ENCODE measurements around the gene MAP1A.

MAP1A gene

DNA sequence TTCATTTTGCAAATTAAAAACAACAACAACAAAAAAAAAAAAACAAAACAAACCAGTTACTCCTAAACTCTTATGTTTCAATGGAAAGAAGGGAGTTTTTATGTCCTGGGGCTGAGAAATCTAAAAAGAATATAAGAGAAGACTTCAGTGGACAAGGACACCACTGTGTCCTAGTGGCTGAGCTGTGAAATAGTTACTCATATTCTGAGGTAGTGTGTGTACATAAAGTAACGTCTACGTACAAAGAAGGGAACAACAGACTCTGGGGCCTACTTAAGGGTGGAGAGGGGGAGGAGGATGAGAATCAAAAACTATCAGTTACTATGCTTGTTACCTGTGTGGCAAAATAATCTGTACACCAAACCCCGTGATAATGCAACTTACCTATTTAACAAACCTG is 18.4 kb upstream of the MAP1A start:
- Histone ChIP-seq H3K9me2 (replicated peaks; ENCODE audit: control insufficient read depth, low read length) (no peaks in the 10 kb centered on the region), H3K9me3 (ENCODE audit: control insufficient read depth, insufficient read depth, low read length) (no peaks in the 10 kb centered on the region), H3F3A (ENCODE audit: control insufficient read depth, insufficient read depth) (no peaks in the 10 kb centered on the region), H4K20me1 (ENCODE audit: control insufficient read depth, insufficient read depth, low read depth, low read length) (no peaks in the 10 kb centered on the region), H3K4me2 (ENCODE audit: low read length) (no peak overlapping the region), H3K36me3 (ENCODE audit: control insufficient read depth, low read length) (no peaks in the 10 kb centered on the region), H3K4me3 (ENCODE audit: low read length) (no peak overlapping the region), H3K79me2 (ENCODE audit: control insufficient read depth, low read length) (no peaks in the 10 kb centered on the region), H3K27ac (ENCODE audit: low read depth, low read length) (no peak overlapping the region), H3K27me3 (ENCODE audit: control insufficient read depth, low read length) (no peaks in the 10 kb centered on the region), H3K4me1 (ENCODE audit: control insufficient read depth, low read length) (no peaks in the 10 kb centered on the region; the same call in none of the 2 replicates)
- TF ChIP-seq EZH2phosphoT487 (IDR thresholded peaks at IDR 0.05; ENCODE audit: borderline replicate concordance, low read length) = no peak
- TF ChIP-seq, protein P1, sequence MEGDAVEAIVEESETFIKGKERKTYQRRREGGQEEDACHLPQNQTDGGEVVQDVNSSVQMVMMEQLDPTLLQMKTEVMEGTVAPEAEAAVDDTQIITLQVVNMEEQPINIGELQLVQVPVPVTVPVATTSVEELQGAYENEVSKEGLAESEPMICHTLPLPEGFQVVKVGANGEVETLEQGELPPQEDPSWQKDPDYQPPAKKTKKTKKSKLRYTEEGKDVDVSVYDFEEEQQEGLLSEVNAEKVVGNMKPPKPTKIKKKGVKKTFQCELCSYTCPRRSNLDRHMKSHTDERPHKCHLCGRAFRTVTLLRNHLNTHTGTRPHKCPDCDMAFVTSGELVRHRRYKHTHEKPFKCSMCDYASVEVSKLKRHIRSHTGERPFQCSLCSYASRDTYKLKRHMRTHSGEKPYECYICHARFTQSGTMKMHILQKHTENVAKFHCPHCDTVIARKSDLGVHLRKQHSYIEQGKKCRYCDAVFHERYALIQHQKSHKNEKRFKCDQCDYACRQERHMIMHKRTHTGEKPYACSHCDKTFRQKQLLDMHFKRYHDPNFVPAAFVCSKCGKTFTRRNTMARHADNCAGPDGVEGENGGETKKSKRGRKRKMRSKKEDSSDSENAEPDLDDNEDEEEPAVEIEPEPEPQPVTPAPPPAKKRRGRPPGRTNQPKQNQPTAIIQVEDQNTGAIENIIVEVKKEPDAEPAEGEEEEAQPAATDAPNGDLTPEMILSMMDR (IDR thresholded peaks at IDR 0.05; ENCODE audit: low read depth, low read length, poor library complexity, severe bottlenecking) = no peak

DNA sequence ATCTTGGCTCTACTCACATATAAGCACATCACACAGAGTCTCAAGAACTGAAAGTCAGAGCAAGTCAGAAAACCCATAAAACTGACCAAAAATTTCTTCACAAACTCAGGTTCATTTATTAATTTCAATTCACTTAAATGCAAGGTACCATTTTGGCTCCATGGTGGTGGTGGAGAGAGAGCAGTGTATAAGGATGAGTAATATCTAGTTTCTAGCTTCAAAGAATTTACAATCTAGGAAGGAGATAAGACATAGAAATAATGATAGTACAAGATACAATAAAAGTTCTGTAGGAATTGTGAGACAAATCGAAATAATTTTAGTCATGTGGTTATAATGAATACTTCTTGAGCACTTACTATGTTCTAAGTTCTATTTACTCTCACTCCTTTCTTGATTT is 17.8 kb upstream of the MAP1A start:
- Histone ChIP-seq H3K36me3 (ENCODE audit: control insufficient read depth, low read length) (no peaks in the 10 kb centered on the region), H3K4me2 (ENCODE audit: low read length) (no peak overlapping the region), H3K4me3 (ENCODE audit: low read length) (no peak overlapping the region), H3K9me3 (ENCODE audit: control insufficient read depth, insufficient read depth, low read length) (no peaks in the 10 kb centered on the region), H4K20me1 (ENCODE audit: control insufficient read depth, insufficient read depth, low read depth, low read length) (no peaks in the 10 kb centered on the region), H3K9me2 (replicated peaks; ENCODE audit: control insufficient read depth, low read length) (no peaks in the 10 kb centered on the region), H3K4me1 (ENCODE audit: control insufficient read depth, low read length) (no peaks in the 10 kb centered on the region), H3K27ac (ENCODE audit: low read depth, low read length) (no peak overlapping the region), H3K27me3 (ENCODE audit: control insufficient read depth, low read length) (no peaks in the 10 kb centered on the region), H3F3A (ENCODE audit: control insufficient read depth, insufficient read depth) (no peaks in the 10 kb centered on the region), H3K79me2 (ENCODE audit: control insufficient read depth, low read length) (no peaks in the 10 kb centered on the region)
- TF ChIP-seq EZH2phosphoT487 (IDR thresholded peaks at IDR 0.05; ENCODE audit: borderline replicate concordance, low read length) = no peak
- TF ChIP-seq, protein P1 (IDR thresholded peaks at IDR 0.05; ENCODE audit: low read depth, low read length, poor library complexity, severe bottlenecking) = no peak

DNA sequence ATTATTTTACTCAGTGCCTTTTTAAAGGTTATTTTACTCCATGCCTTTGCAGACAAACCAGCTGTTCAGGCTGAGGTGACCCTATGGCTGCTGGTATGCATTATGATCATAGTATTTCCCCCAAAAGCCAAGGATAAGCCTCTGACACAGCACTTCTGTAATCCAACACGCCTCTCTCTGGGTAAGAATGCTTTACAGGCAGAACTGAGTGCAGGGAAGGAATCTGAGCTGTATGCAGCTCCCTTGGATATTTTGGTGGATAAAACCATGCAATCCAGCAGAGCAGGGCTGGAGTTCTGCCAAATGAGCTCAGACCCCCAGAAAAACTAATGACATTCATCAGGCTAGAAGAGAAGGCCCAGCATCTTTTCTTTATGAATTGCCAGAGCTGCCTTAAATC is 11.7 kb upstream of the MAP1A start:
- Histone ChIP-seq H3K4me3 (ENCODE audit: low read length) (no peak overlapping the region), H3K4me1 (ENCODE audit: control insufficient read depth, low read length) (peaks cover 9% of the 10 kb centered on the region), H3K9me2 (replicated peaks; ENCODE audit: control insufficient read depth, low read length) (no peaks in the 10 kb centered on the region), H3K79me2 (ENCODE audit: control insufficient read depth, low read length) (no peaks in the 10 kb centered on the region), H3F3A (ENCODE audit: control insufficient read depth, insufficient read depth) (no peaks in the 10 kb centered on the region), H3K9me3 (ENCODE audit: control insufficient read depth, insufficient read depth, low read length) (no peaks in the 10 kb centered on the region), H3K27me3 (ENCODE audit: control insufficient read depth, low read length) (no peaks in the 10 kb centered on the region), H3K4me2 (ENCODE audit: low read length) (no peak overlapping the region), H3K36me3 (ENCODE audit: control insufficient read depth, low read length) (no peaks in the 10 kb centered on the region), H3K27ac (ENCODE audit: low read depth, low read length) (no peak overlapping the region), H4K20me1 (ENCODE audit: control insufficient read depth, insufficient read depth, low read depth, low read length) (no peaks in the 10 kb centered on the region)
- TF ChIP-seq, protein P1 (IDR thresholded peaks at IDR 0.05; ENCODE audit: low read depth, low read length, poor library complexity, severe bottlenecking) = no peak
- TF ChIP-seq EZH2phosphoT487 (IDR thresholded peaks at IDR 0.05; ENCODE audit: borderline replicate concordance, low read length) = no peak

DNA sequence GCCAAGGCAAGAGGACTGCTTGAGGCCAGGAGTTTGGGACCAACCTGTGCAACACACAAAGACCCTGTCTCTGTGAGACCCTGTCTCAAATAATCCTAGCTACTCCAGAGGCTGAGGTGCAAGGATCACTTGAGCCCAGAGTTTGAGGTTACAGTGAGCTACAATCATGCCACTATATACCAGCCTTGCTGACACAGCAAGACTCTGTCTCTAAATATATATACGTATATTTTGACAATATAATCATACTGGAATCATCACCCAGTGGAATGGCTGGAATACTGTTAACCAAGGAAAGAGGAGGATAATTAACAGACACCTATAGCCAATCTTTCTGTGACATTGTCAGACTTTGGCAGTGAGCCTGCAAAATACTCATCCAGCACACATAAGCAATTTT is 9.0 kb upstream of the MAP1A start:
- H4K20me1 ChIP-seq (ENCODE audit: control insufficient read depth, insufficient read depth, low read depth, low read length) = peaks cover 5% of the 10 kb centered on the region; the same call in 1 of the 2 replicates
- H3K9me2 ChIP-seq (replicated peaks; ENCODE audit: control insufficient read depth, low read length) = no peaks in the 10 kb centered on the region
- H3K36me3 ChIP-seq (ENCODE audit: control insufficient read depth, low read length) = no peaks in the 10 kb centered on the region
- peaks cover 19% of the 10 kb centered on the region for H3K27me3 ChIP-seq (ENCODE audit: control insufficient read depth, low read length)
- no peak overlapping the region for H3K4me3 ChIP-seq (ENCODE audit: low read length)
- H3F3A ChIP-seq (ENCODE audit: control insufficient read depth, insufficient read depth) = no peaks in the 10 kb centered on the region
- TF ChIP-seq, protein P1 (IDR thresholded peaks at IDR 0.05; ENCODE audit: low read depth, low read length, poor library complexity, severe bottlenecking) = no peak
- TF ChIP-seq EZH2phosphoT487 (IDR thresholded peaks at IDR 0.05; ENCODE audit: borderline replicate concordance, low read length) = no peak
- H3K79me2 ChIP-seq (ENCODE audit: control insufficient read depth, low read length) = no peaks in the 10 kb centered on the region
- H3K4me1 ChIP-seq (ENCODE audit: control insufficient read depth, low read length) = peaks cover 19% of the 10 kb centered on the region
- no peak overlapping the region for H3K4me2 ChIP-seq (ENCODE audit: low read length)
- H3K9me3 ChIP-seq (ENCODE audit: control insufficient read depth, insufficient read depth, low read length) = no peaks in the 10 kb centered on the region
- no peak overlapping the region for H3K27ac ChIP-seq (ENCODE audit: low read depth, low read length)

All from DOHH2 (cell line).